Measurements from ENCODE around the gene MYO9A. TPM values are rescaled to one million over a fixed set of nuclear protein-coding genes. Genes with fewer than 3 reads are reported as not detected.

The MYO9A gene
- total RNA-seq, 1 experiment from 2014 or later: 30.1 TPM

DNA sequence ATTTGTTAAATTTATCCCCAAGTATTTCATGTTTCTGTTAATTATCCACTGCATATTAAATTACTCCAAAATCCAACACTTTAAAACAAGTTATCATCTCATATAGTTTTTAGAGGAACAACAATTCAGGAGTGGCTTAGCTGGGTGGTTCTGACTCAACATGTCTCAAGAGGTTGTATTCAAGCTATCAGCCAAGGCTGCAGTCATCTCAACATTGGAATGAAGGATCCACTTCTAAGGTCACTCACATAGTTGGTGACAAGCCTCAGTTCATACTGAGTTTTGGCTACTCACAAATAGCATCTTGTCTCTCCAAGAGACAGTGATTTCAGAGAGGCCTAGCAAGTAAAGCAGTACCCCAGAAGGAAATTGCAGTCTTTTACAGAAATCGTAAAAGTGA lies 172.9 kb downstream of the MYO9A start:
- intact Hi-C loops (cut with micrococcal nuclease; ENCODE audit: unreplicated experiment): no loop called here
- no peak for DNase-seq (ENCODE audit: low spot score)
- Histone ChIP-seq H3K4me3 (ENCODE audit: low read depth, low read length, poor library complexity, severe bottlenecking) (no peak overlapping the region), H3K27ac (ENCODE audit: low read depth, low read length, poor library complexity, severe bottlenecking) (no peak overlapping the region), H3K4me1 (ENCODE audit: insufficient read depth, low read length, poor library complexity, severe bottlenecking) (no peaks in the 10 kb centered on the region), H3K27me3 (replicated peaks; ENCODE audit: insufficient read depth, low read depth, low read length, poor library complexity) (no peaks in the 10 kb centered on the region), H3K36me3 (ENCODE audit: insufficient read depth, low read length, poor library complexity, severe bottlenecking) (no peaks in the 10 kb centered on the region), H3K9me3 (ENCODE audit: low read depth, low read length, poor library complexity, severe bottlenecking) (no peaks in the 10 kb centered on the region)
- ChIA-PET POLR2A (ENCODE audit: low non-redundant PET) (no interaction called here), CTCF (no interaction called here)
- no peak for TF ChIP-seq CTCF (conservative IDR thresholded peaks at IDR 0.05; ENCODE audit: low read depth, low read length)
- no peak for TF ChIP-seq EZH2 (IDR thresholded peaks at IDR 0.05; ENCODE audit: borderline replicate concordance, low read depth, low read length, poor library complexity, severe bottlenecking)
- BruUV-seq (replicated peaks): no TSS peak

GRCh38 chr15:71943806-71944205 lies 174.1 kb downstream of the MYO9A start:
- POLR2A ChIA-PET (ENCODE audit: low non-redundant PET): no interaction called here
- CTCF ChIA-PET: no interaction called here
- Histone ChIP-seq H3K4me1 (ENCODE audit: insufficient read depth, low read length, poor library complexity, severe bottlenecking) (no peaks in the 10 kb centered on the region), H3K27me3 (replicated peaks; ENCODE audit: insufficient read depth, low read depth, low read length, poor library complexity) (no peaks in the 10 kb centered on the region), H3K9me3 (ENCODE audit: low read depth, low read length, poor library complexity, severe bottlenecking) (no peaks in the 10 kb centered on the region), H3K36me3 (ENCODE audit: insufficient read depth, low read length, poor library complexity, severe bottlenecking) (no peaks in the 10 kb centered on the region), H3K27ac (ENCODE audit: low read depth, low read length, poor library complexity, severe bottlenecking) (no peak overlapping the region), H3K4me3 (ENCODE audit: low read depth, low read length, poor library complexity, severe bottlenecking) (no peak overlapping the region)
- intact Hi-C loops (cut with micrococcal nuclease; ENCODE audit: unreplicated experiment): no loop called here
- no TSS peak for BruUV-seq (replicated peaks)
- TF ChIP-seq CTCF (conservative IDR thresholded peaks at IDR 0.05; ENCODE audit: low read depth, low read length) (no peak), EZH2 (IDR thresholded peaks at IDR 0.05; ENCODE audit: borderline replicate concordance, low read depth, low read length, poor library complexity, severe bottlenecking) (no peak)
- no peak for DNase-seq (ENCODE audit: low spot score)

GRCh38 chr15:71939981-71940588 lies 177.9 kb downstream of the MYO9A start:
- DNase-seq (ENCODE audit: low spot score): no peak
- BruUV-seq (replicated peaks): no TSS peak
- intact Hi-C loops (cut with micrococcal nuclease; ENCODE audit: unreplicated experiment): no loop called here
- no peaks in the 10 kb centered on the region for H3K4me1 ChIP-seq (ENCODE audit: insufficient read depth, low read length, poor library complexity, severe bottlenecking)
- POLR2A ChIA-PET (ENCODE audit: low non-redundant PET): no interaction called here
- H3K36me3 ChIP-seq (ENCODE audit: insufficient read depth, low read length, poor library complexity, severe bottlenecking): no peaks in the 10 kb centered on the region
- H3K27me3 ChIP-seq (replicated peaks; ENCODE audit: insufficient read depth, low read depth, low read length, poor library complexity): no peaks in the 10 kb centered on the region
- CTCF ChIA-PET: no interaction called here
- H3K27ac ChIP-seq (ENCODE audit: low read depth, low read length, poor library complexity, severe bottlenecking): no peak overlapping the region
- no peak overlapping the region for H3K4me3 ChIP-seq (ENCODE audit: low read depth, low read length, poor library complexity, severe bottlenecking)
- TF ChIP-seq EZH2 (IDR thresholded peaks at IDR 0.05; ENCODE audit: borderline replicate concordance, low read depth, low read length, poor library complexity, severe bottlenecking): no peak
- no peak for TF ChIP-seq CTCF (conservative IDR thresholded peaks at IDR 0.05; ENCODE audit: low read depth, low read length)
- no peaks in the 10 kb centered on the region for H3K9me3 ChIP-seq (ENCODE audit: low read depth, low read length, poor library complexity, severe bottlenecking)
